Measurements from ENCODE around the gene MYO19.

Gene MYO19

GRCh38 chr17:36546418-36547093 is 11.9 kb upstream of the MYO19 start:
- Histone ChIP-seq H3K4me1 (ENCODE audit: control insufficient read depth in 1 of 2, insufficient read depth in 2 of 2, low read length in 2 of 2) (peaks cover 41 to 49% of the 10 kb centered on the region in 2 donors), H3K4me3 (ENCODE audit: low read depth in 1 of 2, low read length in 2 of 2) (peak overlapping the region; percentile 83 to 94), H3K9me3 (ENCODE audit: control insufficient read depth in 1 of 2, low read length in 2 of 2) (no peaks in the 10 kb centered on the region), H3K27ac (ENCODE audit: low read depth, low read length) (peak overlapping the region; percentile 92), H3K9ac (ENCODE audit: low read depth in 1 of 2, low read length in 2 of 2) (peak overlapping the region; percentile 86 to 97), H3K27me3 (ENCODE audit: control insufficient read depth in 1 of 2, insufficient read depth in 2 of 2, low read length in 2 of 2) (no peaks in the 10 kb centered on the region), H3K36me3 (ENCODE audit: control insufficient read depth in 1 of 2, insufficient read depth in 2 of 2, low read length in 2 of 2) (peaks cover 0 to 5% of the 10 kb centered on the region in 2 donors)

GRCh38 chr17:36545465-36546417 is 11.1 kb upstream of the MYO19 start:
- Histone ChIP-seq H3K4me3 (ENCODE audit: low read depth in 1 of 2, low read length in 2 of 2) (peak overlapping the region; percentile 83 to 94), H3K9me3 (ENCODE audit: control insufficient read depth in 1 of 2, low read length in 2 of 2) (no peaks in the 10 kb centered on the region), H3K4me1 (ENCODE audit: control insufficient read depth in 1 of 2, insufficient read depth in 2 of 2, low read length in 2 of 2) (peaks cover 39 to 48% of the 10 kb centered on the region in 2 donors), H3K9ac (ENCODE audit: low read depth in 1 of 2, low read length in 2 of 2) (peak overlapping the region; percentile 86 to 97), H3K36me3 (ENCODE audit: control insufficient read depth in 1 of 2, insufficient read depth in 2 of 2, low read length in 2 of 2) (peaks cover 0 to 5% of the 10 kb centered on the region in 2 donors), H3K27ac (ENCODE audit: low read depth, low read length) (peak overlapping the region; percentile 92), H3K27me3 (ENCODE audit: control insufficient read depth in 1 of 2, insufficient read depth in 2 of 2, low read length in 2 of 2) (no peaks in the 10 kb centered on the region)

DNA sequence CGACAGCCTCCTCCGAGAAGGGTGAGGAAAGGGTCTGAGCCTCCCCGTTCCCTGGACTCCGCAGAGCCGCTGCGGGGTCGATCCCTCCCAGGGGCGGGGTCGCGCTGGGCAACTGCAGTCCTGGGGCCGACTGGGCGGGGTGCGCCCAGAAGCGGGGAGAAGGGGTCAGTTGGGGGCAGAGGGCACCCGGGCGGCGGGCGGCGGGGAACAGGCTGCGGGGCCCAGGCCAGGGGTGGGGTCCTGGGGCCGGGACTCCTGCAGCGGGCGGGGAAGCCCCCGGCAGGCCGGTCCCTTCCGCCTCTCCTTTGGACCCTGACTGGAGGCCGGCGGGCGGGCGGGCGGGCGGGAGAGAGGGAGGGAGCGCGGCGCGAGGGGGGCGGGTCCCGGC is 10.4 kb upstream of the MYO19 start:
- Histone ChIP-seq H3K36me3 (ENCODE audit: control insufficient read depth in 1 of 2, insufficient read depth in 2 of 2, low read length in 2 of 2) (peaks cover 0 to 5% of the 10 kb centered on the region in 2 donors), H3K27ac (ENCODE audit: low read depth, low read length) (peak overlapping the region; percentile 100), H3K27me3 (ENCODE audit: control insufficient read depth in 1 of 2, insufficient read depth in 2 of 2, low read length in 2 of 2) (no peaks in the 10 kb centered on the region), H3K9me3 (ENCODE audit: control insufficient read depth in 1 of 2, low read length in 2 of 2) (no peaks in the 10 kb centered on the region), H3K4me3 (ENCODE audit: low read depth in 1 of 2, low read length in 2 of 2) (peak overlapping the region; percentile 98), H3K4me1 (ENCODE audit: control insufficient read depth in 1 of 2, insufficient read depth in 2 of 2, low read length in 2 of 2) (peaks cover 32 to 42% of the 10 kb centered on the region in 2 donors), H3K9ac (ENCODE audit: low read depth in 1 of 2, low read length in 2 of 2) (peak overlapping the region; percentile 93 to 100)

DNA sequence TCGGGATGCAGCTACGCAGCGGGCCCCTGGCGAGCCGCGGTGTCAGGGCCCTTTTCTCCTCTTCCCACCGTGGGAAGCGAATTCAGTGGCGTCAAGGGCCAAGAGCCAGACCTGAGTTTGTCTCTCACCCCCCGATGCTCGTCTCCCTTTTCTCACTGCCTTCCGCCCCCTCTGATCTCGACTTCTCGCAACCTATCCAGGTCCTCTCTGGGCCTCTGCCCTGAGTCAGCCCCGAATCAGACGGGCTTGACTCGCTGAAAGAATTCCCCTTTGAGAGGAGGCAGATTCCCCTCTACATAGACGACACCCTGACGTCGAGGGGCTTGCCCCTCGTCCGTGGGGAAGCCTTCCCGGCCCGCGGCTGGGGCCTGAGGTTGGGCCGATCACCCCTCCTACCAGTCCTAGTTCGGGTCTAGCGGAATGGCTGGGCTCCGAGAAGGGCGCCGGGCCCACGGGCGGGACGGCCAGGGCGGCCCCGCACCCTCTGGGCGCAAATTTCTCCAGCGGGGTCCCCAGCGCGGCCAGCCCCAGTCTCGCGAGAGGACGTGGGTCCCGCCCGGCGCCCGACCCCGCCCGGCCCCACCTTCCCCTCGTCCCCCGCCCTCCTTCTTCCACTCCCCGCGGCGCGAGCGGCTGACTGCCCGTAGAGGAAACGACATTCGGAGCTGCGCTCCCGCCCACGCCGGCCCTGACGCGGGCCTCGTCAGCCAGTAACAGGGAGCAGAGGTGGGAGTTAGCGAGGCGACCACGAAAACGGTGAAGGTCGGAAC is 9.8 kb upstream of the MYO19 start, which contains the start of gene GGNBP2:
Gene GGNBP2 (plus strand): TSS at position 613 of the 770 bp plus-strand sequence. CDS start 806 bp downstream, outside the sequence.
- Histone ChIP-seq H3K4me3 (ENCODE audit: low read depth in 1 of 2, low read length in 2 of 2) (peak within 1 kb of the TSS; percentile 98), H3K36me3 (ENCODE audit: control insufficient read depth in 1 of 2, insufficient read depth in 2 of 2, low read length in 2 of 2) (peaks cover 0 to 5% of the 10 kb centered on the region in 2 donors), H3K27me3 (ENCODE audit: control insufficient read depth in 1 of 2, insufficient read depth in 2 of 2, low read length in 2 of 2) (no peaks in the 10 kb centered on the region), H3K9me3 (ENCODE audit: control insufficient read depth in 1 of 2, low read length in 2 of 2) (no peaks in the 10 kb centered on the region), H3K27ac (ENCODE audit: low read depth, low read length) (peak within 1 kb of the TSS; percentile 100), H3K9ac (ENCODE audit: low read depth in 1 of 2, low read length in 2 of 2) (peak within 1 kb of the TSS; percentile 100), H3K4me1 (ENCODE audit: control insufficient read depth in 1 of 2, insufficient read depth in 2 of 2, low read length in 2 of 2) (peaks cover 27 to 37% of the 10 kb centered on the region in 2 donors)

- Histone ChIP-seq H3K4me1 (ENCODE audit: control insufficient read depth in 1 of 2, insufficient read depth in 2 of 2, low read length in 2 of 2) (peaks cover 27 to 37% of the 10 kb centered on the region in 2 donors), H3K4me3 (ENCODE audit: low read depth in 1 of 2, low read length in 2 of 2) (peak overlapping the region; percentile 98), H3K27me3 (ENCODE audit: control insufficient read depth in 1 of 2, insufficient read depth in 2 of 2, low read length in 2 of 2) (no peaks in the 10 kb centered on the region), H3K36me3 (ENCODE audit: control insufficient read depth in 1 of 2, insufficient read depth in 2 of 2, low read length in 2 of 2) (peaks cover 0 to 5% of the 10 kb centered on the region in 2 donors), H3K9me3 (ENCODE audit: control insufficient read depth in 1 of 2, low read length in 2 of 2) (no peaks in the 10 kb centered on the region), H3K27ac (ENCODE audit: low read depth, low read length) (peak overlapping the region; percentile 100), H3K9ac (ENCODE audit: low read depth in 1 of 2, low read length in 2 of 2) (peak overlapping the region; percentile 100)
Measured at GRCh38 chr17:36544044-36544306, 9.3 kb upstream of the MYO19 start.

- Histone ChIP-seq H3K4me1 (ENCODE audit: control insufficient read depth in 1 of 2, insufficient read depth in 2 of 2, low read length in 2 of 2) (peaks cover 25 to 32% of the 10 kb centered on the region in 2 donors), H3K27me3 (ENCODE audit: control insufficient read depth in 1 of 2, insufficient read depth in 2 of 2, low read length in 2 of 2) (no peaks in the 10 kb centered on the region), H3K36me3 (ENCODE audit: control insufficient read depth in 1 of 2, insufficient read depth in 2 of 2, low read length in 2 of 2) (peaks cover 0 to 7% of the 10 kb centered on the region in 2 donors), H3K9me3 (ENCODE audit: control insufficient read depth in 1 of 2, low read length in 2 of 2) (no peaks in the 10 kb centered on the region), H3K27ac (ENCODE audit: low read depth, low read length) (no peak overlapping the region), H3K4me3 (ENCODE audit: low read depth in 1 of 2, low read length in 2 of 2) (no peak overlapping the region), H3K9ac (ENCODE audit: low read depth in 1 of 2, low read length in 2 of 2) (no peak overlapping the region)
Measured at GRCh38 chr17:36542755-36543154, 8.1 kb upstream of the MYO19 start.

DNA sequence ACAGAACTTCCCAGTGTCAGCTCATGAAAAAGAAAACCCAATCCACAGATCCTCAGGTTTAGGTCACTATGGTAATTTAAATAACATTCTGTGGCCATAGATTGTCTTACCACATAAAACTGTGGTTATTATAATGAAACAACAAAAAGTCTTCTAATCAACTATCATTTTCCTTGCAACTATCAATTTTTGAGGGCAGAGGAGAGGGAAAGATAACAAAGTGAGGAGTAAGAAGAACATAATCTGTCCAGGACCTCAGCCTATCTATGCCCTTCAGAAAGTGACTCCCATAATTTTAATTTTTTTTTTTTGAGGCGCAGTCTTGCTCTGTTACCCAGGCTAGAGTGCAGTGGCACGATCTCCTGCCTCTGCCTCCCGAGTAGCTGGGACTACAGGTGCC is 6.0 kb upstream of the MYO19 start:
- Histone ChIP-seq H3K4me1 (ENCODE audit: control insufficient read depth in 1 of 2, insufficient read depth in 2 of 2, low read length in 2 of 2) (peaks cover 12 to 17% of the 10 kb centered on the region in 2 donors), H3K9ac (ENCODE audit: low read depth in 1 of 2, low read length in 2 of 2) (no peak overlapping the region), H3K27ac (ENCODE audit: low read depth, low read length) (no peak overlapping the region), H3K4me3 (ENCODE audit: low read depth in 1 of 2, low read length in 2 of 2) (no peak overlapping the region), H3K36me3 (ENCODE audit: control insufficient read depth in 1 of 2, insufficient read depth in 2 of 2, low read length in 2 of 2) (peaks cover 4 to 6% of the 10 kb centered on the region in 2 donors), H3K27me3 (ENCODE audit: control insufficient read depth in 1 of 2, insufficient read depth in 2 of 2, low read length in 2 of 2) (no peaks in the 10 kb centered on the region), H3K9me3 (ENCODE audit: control insufficient read depth in 1 of 2, low read length in 2 of 2) (no peaks in the 10 kb centered on the region)

GRCh38 chr17:36535669-36536081 is 1.0 kb upstream of the MYO19 start:
- Histone ChIP-seq H3K36me3 (ENCODE audit: control insufficient read depth in 1 of 2, insufficient read depth in 2 of 2, low read length in 2 of 2) (peaks cover 16 to 30% of the 10 kb centered on the region in 2 donors), H3K27ac (ENCODE audit: low read depth, low read length) (no peak overlapping the region), H3K9ac (ENCODE audit: low read depth in 1 of 2, low read length in 2 of 2) (peak overlapping the region; percentile 89 to 96)

GRCh38 chr17:36533935-36534839 is 481 bp downstream of the MYO19 start:
- Histone ChIP-seq H3K4me1 (ENCODE audit: control insufficient read depth in 1 of 2, insufficient read depth in 2 of 2, low read length in 2 of 2) (peaks cover 5 to 15% of the 10 kb centered on the region in 2 donors), H3K4me3 (ENCODE audit: low read depth in 1 of 2, low read length in 2 of 2) (peak overlapping the region; percentile 85 to 98), H3K9me3 (ENCODE audit: control insufficient read depth in 1 of 2, low read length in 2 of 2) (no peaks in the 10 kb centered on the region), H3K36me3 (ENCODE audit: control insufficient read depth in 1 of 2, insufficient read depth in 2 of 2, low read length in 2 of 2) (peaks cover 16 to 34% of the 10 kb centered on the region in 2 donors), H3K9ac (ENCODE audit: low read depth in 1 of 2, low read length in 2 of 2) (peak overlapping the region; percentile 89 to 96), H3K27ac (ENCODE audit: low read depth, low read length) (peak overlapping the region; percentile 97), H3K27me3 (ENCODE audit: control insufficient read depth in 1 of 2, insufficient read depth in 2 of 2, low read length in 2 of 2) (no peaks in the 10 kb centered on the region)

More at GRCh38 chr17:36535669-36536081, 1.0 kb upstream of the MYO19 start:
- Histone ChIP-seq H3K4me3 (ENCODE audit: low read depth in 1 of 2, low read length in 2 of 2) (peak overlapping the region; percentile 85 to 98), H3K27me3 (ENCODE audit: control insufficient read depth in 1 of 2, insufficient read depth in 2 of 2, low read length in 2 of 2) (no peaks in the 10 kb centered on the region), H3K4me1 (ENCODE audit: control insufficient read depth in 1 of 2, insufficient read depth in 2 of 2, low read length in 2 of 2) (peaks cover 5 to 15% of the 10 kb centered on the region in 2 donors), H3K9me3 (ENCODE audit: control insufficient read depth in 1 of 2, low read length in 2 of 2) (no peaks in the 10 kb centered on the region)
